SK-N-SH (cell line): ENCODE measurements around the gene GMPR. TPM values are rescaled to one million over a fixed set of nuclear protein-coding genes. Genes with fewer than 3 reads are reported as not detected.

Experiments used
- CTCF ChIA-PET: fragments of 300-600, 350-600 bp; formaldehyde crosslinking; extraction: SDS; loops from one replicate; lab custom pipeline; 2021; lab: Yijun Ruan, JAX
- POLR2A ChIA-PET: fragments of 350-600 bp; sonication (Branson Sonifier 250); formaldehyde crosslinking; extraction: SDS; loops from one replicate; lab custom pipeline; 2020; ENCODE audit warnings: antibody characterized with exemption, inconsistent platforms; lab: Yijun Ruan, JAX
- DNase-seq: peaks from one replicate; pipeline ENCODE4 v3.0.0; 2012
- H2AFZ ChIP-seq: fragments of 200-600 bp; sonication (generic); 2 replicates; pipeline ENCODE4 v1.8.1; 2016; ENCODE audit warnings: antibody characterized with exemption, mild to moderate bottlenecking, low read depth
- H3F3A ChIP-seq: fragments of 200-600 bp; sonication (generic); replicated peaks from 2 replicates; pipeline ENCODE3; 2016; ENCODE audit warnings: antibody characterized with exemption, mild to moderate bottlenecking; ENCODE audit not compliant: insufficient read depth
- H3K27ac ChIP-seq, 2 experiments: fragments of 200-500 bp in 1 of 2; fragments of 200-600 bp in 1 of 2; sonication (Bioruptor generic) in 1 of 2; sonication (generic), shearing (Covaris generic) in 1 of 2; 2 replicates each; pipeline versions ENCODE4 v1.5.1 to v1.6.1; 2014 to 2016; ENCODE audit warnings: low read depth in 2 of 2, inconsistent platforms in 1 of 2, low read length in 1 of 2, mild to moderate bottlenecking in 1 of 2, mixed read lengths in 1 of 2
- H3K27me3 ChIP-seq: fragments of 200-600 bp; sonication (generic), shearing (Covaris generic); 2 replicates; pipeline ENCODE4 v1.6.1; 2016; ENCODE audit warnings: mixed run types; ENCODE audit not compliant: insufficient read depth
- H3K36me3 ChIP-seq, 2 experiments: fragments of 200-500 bp in 1 of 2; fragments of 200-600 bp in 1 of 2; sonication (Bioruptor generic) in 1 of 2; sonication (generic) in 1 of 2; replicated peaks in 1 of 2; 2 replicates each; pipeline versions ENCODE3 to v1.5.1; 2014 to 2016; ENCODE audit warnings: low read length in 1 of 2, mild to moderate bottlenecking in 1 of 2; ENCODE audit not compliant: insufficient read depth in 2 of 2, control insufficient read depth in 1 of 2
- H3K4me1 ChIP-seq, 2 experiments: fragments of 200-500 bp in 1 of 2; fragments of 200-600 bp in 1 of 2; sonication (Bioruptor generic) in 1 of 2; sonication (generic), shearing (Covaris generic) in 1 of 2; 2 replicates each; pipeline versions ENCODE4 v1.5.1 to v1.6.1; 2014 to 2016; ENCODE audit warnings: low read depth in 1 of 2, low read length in 1 of 2, mixed run types in 1 of 2; ENCODE audit not compliant: insufficient read depth in 2 of 2, control insufficient read depth in 1 of 2
- H3K4me2 ChIP-seq: fragments of 200-600 bp; sonication (generic), shearing (Covaris generic); 2 replicates; pipeline ENCODE4 v1.6.1; 2017; ENCODE audit warnings: mixed run types
- H3K4me3 ChIP-seq, 2 experiments: fragments of 200-500 bp in 1 of 2; fragments of 200-600 bp in 1 of 2; sonication (Bioruptor generic) in 1 of 2; sonication (generic), shearing (Covaris generic) in 1 of 2; 2 replicates each; pipeline versions ENCODE4 v1.5.1 to v1.8.1; 2014 to 2016; ENCODE audit warnings: low read depth in 2 of 2, inconsistent platforms in 1 of 2, low read length in 1 of 2, mild to moderate bottlenecking in 1 of 2, mixed read lengths in 1 of 2, moderate library complexity in 1 of 2
- H3K79me2 ChIP-seq: fragments of 200-600 bp; sonication (generic); 2 replicates; pipeline ENCODE4 v1.8.1; 2017; ENCODE audit warnings: mild to moderate bottlenecking; ENCODE audit not compliant: insufficient read depth
- H3K9ac ChIP-seq: fragments of 200-600 bp; sonication (generic); 2 replicates; pipeline ENCODE4 v1.6.1; 2017; ENCODE audit warnings: mixed run types
- H3K9me2 ChIP-seq: fragments of 200-600 bp; sonication (generic); 2 replicates; pipeline ENCODE4 v1.6.1; 2017; ENCODE audit warnings: mixed run types
- H3K9me3 ChIP-seq: fragments of 200-600 bp; sonication (generic); 2 replicates; pipeline ENCODE4 v1.6.1; 2017; ENCODE audit warnings: mixed run types, mild to moderate bottlenecking, moderate library complexity
- H4K20me1 ChIP-seq: fragments of 200-600 bp; sonication (generic); 2 replicates; pipeline ENCODE4 v1.6.1; 2017; ENCODE audit warnings: mild to moderate bottlenecking, mixed run types; ENCODE audit not compliant: insufficient read depth
- CHD2 ChIP-seq: fragments of 150-350 bp; IDR thresholded peaks from 2 replicates; pipeline ENCODE4 v1.6.1; 2018; ENCODE audit warnings: low read length; ENCODE audit not compliant: partially characterized antibody
- CTCF ChIP-seq: fragments of 200-600 bp; sonication (generic); IDR thresholded peaks from 2 replicates; pipeline ENCODE4 v1.6.1; 2017; ENCODE audit warnings: antibody characterized with exemption, mild to moderate bottlenecking, moderate library complexity
- ELF1 ChIP-seq: IDR thresholded peaks from 2 replicates; pipeline ENCODE4 v1.4.0; 2012
- EP300 ChIP-seq, 2 experiments: IDR thresholded peaks; 2 replicates each; pipeline versions ENCODE4 v1.4.0 to v1.6.1; 2012; ENCODE audit warnings: borderline replicate concordance in 1 of 2, low read depth in 1 of 2, low read length in 1 of 2
- MAX ChIP-seq: IDR thresholded peaks from 2 replicates; pipeline ENCODE4 v1.4.0; 2012; ENCODE audit warnings: low read depth
- MXI1 ChIP-seq: IDR thresholded peaks from 2 replicates; pipeline ENCODE4 v1.6.1; 2012; ENCODE audit warnings: mild to moderate bottlenecking, low read depth, low read length, improper control_type of control experiment
- NFIC ChIP-seq: IDR thresholded peaks from 2 replicates; pipeline ENCODE4 v1.4.0; 2012; ENCODE audit warnings: borderline replicate concordance
- RAD21 ChIP-seq: IDR thresholded peaks from 2 replicates; pipeline ENCODE4 v1.6.1; 2012; ENCODE audit warnings: mild to moderate bottlenecking, low read length
- RCOR1 ChIP-seq: fragments of 150-350 bp; IDR thresholded peaks from 2 replicates; pipeline ENCODE4 v1.6.1; 2017; ENCODE audit warnings: antibody characterized with exemption, low read length
- SIN3A ChIP-seq: IDR thresholded peaks from 2 replicates; pipeline ENCODE4 v1.6.1; 2012; ENCODE audit warnings: low read depth, mild to moderate bottlenecking, low read length, moderate library complexity, borderline replicate concordance
- SMC3 ChIP-seq: IDR thresholded peaks from 2 replicates; pipeline ENCODE4 v1.6.1; 2012; ENCODE audit warnings: low read depth, low read length, improper control_type of control experiment
- TAF1 ChIP-seq: IDR thresholded peaks from 2 replicates; pipeline ENCODE4 v1.6.1; 2012; ENCODE audit warnings: low read depth, mild to moderate bottlenecking, low read length, moderate library complexity, borderline replicate concordance
- TEAD4 ChIP-seq: IDR thresholded peaks from 2 replicates; pipeline ENCODE4 v1.4.0; 2012; ENCODE audit warnings: mild to moderate bottlenecking, borderline replicate concordance; ENCODE audit not compliant: insufficient read depth
- YY1 ChIP-seq: IDR thresholded peaks from 2 replicates; pipeline ENCODE4 v1.4.0; 2012; ENCODE audit warnings: low read depth, mild to moderate bottlenecking
- WGBS: methylation state at CpG from one replicate; pipeline ENCODE4 v1.1.6; 2017; ENCODE audit warnings: low lambda C conversion rate; 5-methylcytosine and 5-hydroxymethylcytosine counted together
- polyA plus RNA-seq, 3 experiments: library from polyadenylated mRNA; depleted of rRNA; stranded (reverse); fragments of >200 nt; gene quantifications; 2 replicates each; pipeline ENCODE4 v1.2.3, GENCODE V29; 2012
- TF ChIP-seq, protein P1 (sequence below): fragments of 150-350 bp; IDR thresholded peaks from 2 replicates; pipeline ENCODE4 v1.6.1; 2017; ENCODE audit warnings: antibody characterized with exemption, low read length, low read depth, borderline replicate concordance

Gene GMPR
- polyA plus RNA-seq, 1 of the 3 experiments (the other 2 are of a cell fraction) = 21.0 TPM

GRCh38 chr6:16331384-16332174, 93.2 kb downstream of the GMPR start:
- TF ChIP-seq ELF1 (no peak), NFIC (no peak), CTCF (peak; percentile 98), SMC3 (peak; percentile 60), SIN3A (0 out of 2 replicates have a peak, but pooled peaks have one; percentile 27), RAD21 (peak; percentile 59)
- peak; percentile 83 for DNase-seq

GRCh38 chr6:16332175-16332542, 93.8 kb downstream of the GMPR start:
- ChIA-PET CTCF (interaction anchor here (0.6 to 10.8 kb wide), 61 partner anchors 9 to 754 kb away, joined by 3 to 289 read pairs (median 4); partner anchors contain the start of gene ATXN1), POLR2A (no interaction called here)
- Histone ChIP-seq H2AFZ (no peak overlapping the region), H3K4me2 (peak overlapping the region; percentile 47; the same call in 1 of the 2 replicates), H3K9me3 (no peaks in the 10 kb centered on the region), H3K36me3 (peaks cover 0 to 1% of the 10 kb centered on the region in 2 experiments), H3K27me3 (no peaks in the 10 kb centered on the region), H3F3A (peaks cover 26% of the 10 kb centered on the region), H3K9me2 (no peaks in the 10 kb centered on the region), H3K4me1 (peaks cover 34 to 46% of the 10 kb centered on the region in 2 experiments), H3K79me2 (no peaks in the 10 kb centered on the region; the same call in 1 of the 2 replicates), H3K9ac (no peak overlapping the region), H3K27ac (peak overlapping the region; percentile 51 to 75; a peak in 3 of 4 replicates), H3K4me3 (no peak overlapping the region; a peak in 1 of 4 replicates), H4K20me1 (peaks cover 8% of the 10 kb centered on the region; the same call in 1 of the 2 replicates)
- 15% methylated on average over 7 of the region's 7 CpGs for WGBS
- DNase-seq = peak; percentile 81
- TF ChIP-seq MAX (no peak), CTCF (peak; percentile 96), RCOR1 (no peak; the same call in 1 of the 2 replicates), CHD2 (no peak), EP300 (IDR thresholded peaks at IDR 0.05; ENCODE audit: borderline replicate concordance in 1 of 2, low read depth in 1 of 2, low read length in 1 of 2) (peak in 1 of 2 experiments; percentile 29; a peak in 1 of 4 replicates), TAF1 (0 out of 2 replicates have a peak, but pooled peaks have one; percentile 30), TEAD4 (no peak), SMC3 (peak; percentile 90), MXI1 (no peak), YY1 (no peak), RAD21 (peak; percentile 98)
- TF ChIP-seq, protein P1, sequence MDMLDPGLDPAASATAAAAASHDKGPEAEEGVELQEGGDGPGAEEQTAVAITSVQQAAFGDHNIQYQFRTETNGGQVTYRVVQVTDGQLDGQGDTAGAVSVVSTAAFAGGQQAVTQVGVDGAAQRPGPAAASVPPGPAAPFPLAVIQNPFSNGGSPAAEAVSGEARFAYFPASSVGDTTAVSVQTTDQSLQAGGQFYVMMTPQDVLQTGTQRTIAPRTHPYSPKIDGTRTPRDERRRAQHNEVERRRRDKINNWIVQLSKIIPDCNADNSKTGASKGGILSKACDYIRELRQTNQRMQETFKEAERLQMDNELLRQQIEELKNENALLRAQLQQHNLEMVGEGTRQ = no peak

More at GRCh38 chr6:16331384-16332174, 93.2 kb downstream of the GMPR start:
- H3K4me1 ChIP-seq = peaks cover 28 to 41% of the 10 kb centered on the region in 2 experiments
- POLR2A ChIA-PET = no interaction called here
- no peaks in the 10 kb centered on the region for H3K27me3 ChIP-seq
- H3K4me2 ChIP-seq = peak overlapping the region; percentile 47; the same call in 1 of the 2 replicates
- H2AFZ ChIP-seq = no peak overlapping the region
- H3F3A ChIP-seq = peaks cover 22% of the 10 kb centered on the region
- H3K4me3 ChIP-seq = no peak overlapping the region; a peak in 1 of 4 replicates
- H3K36me3 ChIP-seq = peaks cover 0 to 6% of the 10 kb centered on the region in 2 experiments
- H3K9me3 ChIP-seq = no peaks in the 10 kb centered on the region
- peak overlapping the region; percentile 25 to 51; a peak in 3 of 4 replicates for H3K27ac ChIP-seq
- H3K79me2 ChIP-seq = no peaks in the 10 kb centered on the region; the same call in 1 of the 2 replicates
- CTCF ChIA-PET = interaction anchor here (0.6 to 10.8 kb wide), 61 partner anchors 9 to 754 kb away, joined by 3 to 289 read pairs (median 4); partner anchors contain the start of gene ATXN1
- H3K9me2 ChIP-seq = no peaks in the 10 kb centered on the region
- WGBS = 28% methylated on average over 11 of the region's 11 CpGs
- H3K9ac ChIP-seq = no peak overlapping the region
- H4K20me1 ChIP-seq = 0 out of 2 replicates have a peak, but pooled peaks cover 8% of the 10 kb centered on the region
